T-helper 17 cell (primary cell): ENCODE data around the gene SUFU. TPM values are rescaled to one million over a fixed set of nuclear protein-coding genes. Genes with fewer than 3 reads are reported as not detected.

ENCODE experiments used
- ATAC-seq: fragments of 150-1000 bp; cut with Tn5 transposase; 2 replicates; pipeline ENCODE4 v1.10.0; 2021; ENCODE audit warnings: mild to moderate bottlenecking, moderate library complexity
- DNase-seq, 3 donors: peaks; one replicate each; pipeline versions ENCODE4 v3.0.0 to v3.0.0-alpha.2; 2020 to 2021
- H3K9me3 ChIP-seq: one replicate; pipeline ENCODE4 v1.7.0; 2013; ENCODE audit warnings: low read length, mild to moderate bottlenecking; ENCODE audit not compliant: control insufficient read depth, poor library complexity, severe bottlenecking
- H3K27ac Mint-ChIP-seq: one replicate; pipeline ENCODE4 v1.8.0; 2022; ENCODE audit warnings: mild to moderate bottlenecking, moderate library complexity, mixed read lengths
- H3K27me3 Mint-ChIP-seq: one replicate; pipeline ENCODE4 v1.8.0; 2022; ENCODE audit warnings: mixed read lengths
- H3K36me3 Mint-ChIP-seq: one replicate; pipeline ENCODE4 v1.8.0; 2022; ENCODE audit warnings: low read depth, mixed read lengths
- H3K4me1 Mint-ChIP-seq: one replicate; pipeline ENCODE4 v1.8.0; 2022; ENCODE audit warnings: mild to moderate bottlenecking, mixed read lengths
- H3K4me3 Mint-ChIP-seq: one replicate; pipeline ENCODE4 v1.8.0; 2022; ENCODE audit warnings: mild to moderate bottlenecking, moderate library complexity, mixed read lengths
- total RNA-seq, 4 donors: library from RNA in 2 of 4; stranded (reverse) in 2 of 4; gene quantifications; one replicate each; pipeline ENCODE4 v1.2.3 and lab custom pipeline; 2022 to 2026

Gene SUFU
- total RNA-seq, 2 donors from 2014 or later = 14.4 to 16.4 TPM

- H3K36me3 Mint-ChIP-seq = peaks cover 2% of the 10 kb centered on the region
- no peaks in the 10 kb centered on the region for H3K9me3 ChIP-seq
- no peak for DNase-seq
- H3K27ac Mint-ChIP-seq = peak overlapping the region; percentile 98
- H3K27me3 Mint-ChIP-seq = no peaks in the 10 kb centered on the region
- peak overlapping the region; percentile 91 for H3K4me3 Mint-ChIP-seq
- H3K4me1 Mint-ChIP-seq = peaks cover 36% of the 10 kb centered on the region
- ATAC-seq = no peak
These were observed 139.7 kb downstream of the SUFU start for GRCh38 chr10:102643336-102644065.

DNA sequence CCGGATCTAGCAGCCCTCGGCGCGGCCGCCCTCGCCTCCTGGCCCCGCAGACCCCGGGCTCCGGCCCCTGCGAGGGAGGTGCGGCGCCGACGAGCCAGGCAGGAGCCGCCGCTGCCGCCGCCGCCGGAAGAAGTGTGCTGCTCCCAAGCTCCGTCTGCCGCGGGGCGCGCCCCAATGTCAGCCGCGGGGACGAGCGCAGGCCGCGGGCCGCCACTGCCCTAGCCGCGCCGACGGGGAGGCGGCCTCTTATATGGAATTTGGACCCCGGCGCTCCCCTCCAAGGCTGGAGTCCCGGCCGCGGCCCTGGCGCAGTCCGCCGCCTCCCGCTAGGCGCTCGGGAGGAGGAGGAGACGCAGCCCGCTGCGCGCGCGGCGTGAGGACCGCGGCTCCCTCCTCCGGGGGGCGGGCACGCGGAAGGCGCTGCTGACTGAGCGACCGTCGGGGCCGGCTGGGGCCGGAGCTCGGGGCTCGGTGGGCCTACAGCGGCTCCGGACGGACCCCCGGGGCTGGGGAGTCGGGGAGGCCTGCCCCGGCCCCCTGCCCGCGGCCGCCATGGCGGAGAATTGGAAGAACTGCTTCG is 140.4 kb downstream of the SUFU start, which contains the start of gene TRIM8:
TRIM8 (plus strand) TSS at position 414 of the 580 bp plus-strand sequence; CDS start at position 553, 139 bp downstream.
- DNase-seq (peak; percentile 43 to 50 (median 45)), ATAC-seq (no peak)
- peak within 1 kb of the TSS; percentile 99 for H3K4me3 Mint-ChIP-seq
- peaks cover 2% of the 10 kb centered on the region for H3K36me3 Mint-ChIP-seq
- peaks cover 39% of the 10 kb centered on the region for H3K4me1 Mint-ChIP-seq
- H3K27ac Mint-ChIP-seq = peak within 1 kb of the TSS; percentile 99
- H3K9me3 ChIP-seq = no peaks in the 10 kb centered on the region
- H3K27me3 Mint-ChIP-seq = no peaks in the 10 kb centered on the region

DNA sequence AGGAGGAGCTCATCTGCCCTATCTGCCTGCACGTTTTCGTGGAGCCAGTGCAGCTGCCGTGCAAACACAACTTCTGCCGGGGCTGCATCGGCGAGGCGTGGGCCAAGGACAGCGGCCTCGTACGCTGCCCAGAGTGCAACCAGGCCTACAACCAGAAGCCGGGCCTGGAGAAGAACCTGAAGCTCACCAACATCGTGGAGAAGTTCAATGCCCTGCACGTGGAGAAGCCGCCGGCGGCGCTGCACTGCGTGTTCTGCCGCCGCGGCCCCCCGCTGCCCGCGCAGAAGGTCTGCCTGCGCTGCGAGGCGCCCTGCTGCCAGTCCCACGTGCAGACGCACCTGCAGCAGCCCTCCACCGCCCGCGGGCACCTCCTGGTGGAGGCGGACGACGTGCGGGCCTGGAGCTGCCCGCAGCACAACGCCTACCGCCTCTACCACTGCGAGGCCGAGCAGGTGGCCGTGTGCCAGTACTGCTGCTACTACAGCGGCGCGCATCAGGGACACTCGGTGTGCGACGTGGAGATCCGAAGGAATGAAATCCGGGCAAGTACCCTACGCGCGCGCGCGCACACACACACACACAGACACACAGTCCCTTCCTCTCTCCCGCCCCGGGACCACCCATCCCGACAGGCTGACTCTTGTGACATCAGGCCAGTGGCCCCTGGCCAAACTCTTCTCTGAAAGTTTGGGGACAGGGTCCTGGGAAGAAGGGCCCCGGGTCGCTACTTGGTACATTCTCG is 141.0 kb downstream of the SUFU start:
- Mint-ChIP-seq H3K4me1 (peaks cover 41% of the 10 kb centered on the region), H3K4me3 (peak overlapping the region; percentile 99), H3K36me3 (peaks cover 2% of the 10 kb centered on the region), H3K27ac (peak overlapping the region; percentile 99), H3K27me3 (no peaks in the 10 kb centered on the region)
- ATAC-seq (peak; percentile 58), DNase-seq (peak; percentile 67 to 81 (median 73))
- H3K9me3 ChIP-seq = no peaks in the 10 kb centered on the region

DNA sequence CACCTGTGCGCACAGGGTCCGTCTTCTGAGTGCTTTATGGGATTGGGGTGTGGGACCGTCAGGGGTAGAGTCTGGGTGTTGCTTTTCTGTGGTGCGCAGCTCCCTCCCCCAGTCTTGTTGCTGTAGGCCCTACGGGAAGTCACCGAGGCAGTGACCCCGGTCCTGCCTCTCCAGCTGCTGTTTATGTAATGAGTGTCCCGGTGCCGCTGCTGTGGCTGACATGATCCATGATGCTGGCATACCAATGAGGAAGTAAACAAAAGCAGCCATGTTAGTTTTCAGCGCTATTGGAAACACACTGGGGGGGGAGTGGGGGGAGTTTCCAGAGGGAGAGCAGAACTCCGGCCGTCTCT is 141.6 kb downstream of the SUFU start:
- DNase-seq (peak in 2 of 3 donors; percentile 28 to 37), ATAC-seq (no peak)
- H3K27me3 Mint-ChIP-seq = no peaks in the 10 kb centered on the region
- H3K4me1 Mint-ChIP-seq = peaks cover 44% of the 10 kb centered on the region
- no peaks in the 10 kb centered on the region for H3K9me3 ChIP-seq
- peak overlapping the region; percentile 99 for H3K4me3 Mint-ChIP-seq
- peak overlapping the region; percentile 99 for H3K27ac Mint-ChIP-seq
- H3K36me3 Mint-ChIP-seq = peaks cover 2% of the 10 kb centered on the region

DNA sequence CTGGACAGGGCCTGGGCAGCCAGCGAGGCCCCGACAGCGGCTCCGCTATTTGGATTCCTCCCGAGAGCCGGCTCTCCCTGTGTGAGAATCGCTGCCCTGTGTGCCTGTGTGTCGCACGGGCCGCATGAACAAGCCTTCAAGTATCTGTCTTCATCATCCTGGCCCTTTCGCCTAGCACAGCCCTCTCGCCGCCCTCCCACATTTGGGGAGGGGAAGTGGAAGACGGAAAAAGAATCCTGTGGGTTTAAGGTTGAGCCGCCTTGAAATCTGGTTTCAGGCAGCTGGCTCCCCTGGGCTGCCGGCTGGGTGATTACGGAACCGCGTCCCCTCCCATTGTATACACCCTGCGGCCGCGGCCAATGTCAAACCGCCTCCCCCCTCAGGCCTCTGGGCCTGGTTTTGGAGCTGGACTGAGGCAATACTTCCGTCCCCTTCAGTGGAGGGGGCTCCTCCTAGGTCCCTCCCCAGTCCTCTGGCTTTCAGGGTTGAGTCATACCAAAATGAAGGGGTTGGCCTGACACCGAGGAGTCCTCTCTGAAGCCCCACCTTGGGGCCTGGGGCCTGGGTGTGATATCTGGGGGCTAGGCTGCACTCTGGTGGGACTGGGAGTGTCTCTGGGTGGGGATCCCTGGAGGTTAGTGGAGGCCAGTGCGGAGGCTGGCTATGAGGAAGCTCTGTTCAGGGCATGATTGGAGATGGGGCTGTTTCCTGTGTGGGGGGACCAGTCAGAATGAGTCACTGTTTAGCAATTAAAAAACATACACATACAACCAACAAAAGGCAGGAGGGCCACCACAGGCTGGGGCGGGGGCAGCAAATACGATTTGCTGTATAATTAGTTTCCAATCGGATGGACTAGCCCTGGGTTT is 142.2 kb downstream of the SUFU start:
- no peaks in the 10 kb centered on the region for H3K9me3 ChIP-seq
- ATAC-seq = peak; percentile 24
- peak overlapping the region; percentile 99 for H3K4me3 Mint-ChIP-seq
- peaks cover 49% of the 10 kb centered on the region for H3K4me1 Mint-ChIP-seq
- peaks cover 2% of the 10 kb centered on the region for H3K36me3 Mint-ChIP-seq
- no peaks in the 10 kb centered on the region for H3K27me3 Mint-ChIP-seq
- DNase-seq = peak; percentile 26 to 66 (median 34)
- H3K27ac Mint-ChIP-seq = peak overlapping the region; percentile 99

GRCh38 chr10:102646610-102647442 is 143.1 kb downstream of the SUFU start:
- peak; percentile 12 for ATAC-seq
- Mint-ChIP-seq H3K36me3 (peaks cover 2% of the 10 kb centered on the region), H3K27me3 (no peaks in the 10 kb centered on the region), H3K4me3 (peak overlapping the region; percentile 99), H3K4me1 (peaks cover 51% of the 10 kb centered on the region), H3K27ac (peak overlapping the region; percentile 99)
- no peaks in the 10 kb centered on the region for H3K9me3 ChIP-seq
- DNase-seq = peak in 1 of 3 donors; percentile 39

DNA sequence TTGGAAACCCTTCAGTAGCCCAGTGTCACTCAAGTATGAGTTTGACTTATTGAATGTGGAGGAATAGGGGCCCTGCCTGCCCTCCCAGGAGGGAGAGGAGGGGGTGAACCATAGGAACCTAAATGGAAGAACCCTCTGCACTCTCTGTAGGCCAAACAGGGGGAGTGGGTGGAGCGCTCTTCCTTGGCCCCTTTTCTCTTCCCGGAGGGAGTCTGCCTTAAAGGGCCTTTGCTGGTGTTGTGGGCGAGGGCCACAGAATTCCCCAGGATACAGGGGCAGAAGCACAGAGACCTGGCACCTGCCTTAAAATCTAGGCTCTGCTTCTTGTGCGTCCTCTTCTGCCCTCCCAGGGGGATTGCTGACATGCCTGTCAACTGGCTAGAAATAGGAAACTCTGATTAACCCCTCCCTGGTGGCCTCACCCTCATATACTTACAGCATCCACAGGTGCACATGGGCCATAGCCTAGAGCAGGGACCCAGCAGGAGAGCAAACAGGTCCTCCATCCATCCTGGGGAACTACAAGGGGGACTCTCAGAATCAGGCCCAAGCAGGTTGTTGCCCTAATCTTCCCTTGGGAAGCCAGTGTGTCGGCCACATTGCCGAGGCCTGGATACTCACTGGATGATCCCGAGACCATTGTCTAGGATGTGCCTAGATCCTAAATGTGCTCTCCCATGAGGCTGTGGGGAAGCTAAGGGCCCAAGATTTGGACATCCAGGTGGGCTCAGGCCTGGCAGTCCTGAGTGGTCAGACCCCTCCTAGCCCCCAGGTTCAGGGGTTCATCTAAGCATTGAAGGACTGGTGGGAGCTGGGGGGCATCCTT is 143.9 kb downstream of the SUFU start:
- ATAC-seq = no peak
- peaks cover 56% of the 10 kb centered on the region for H3K4me1 Mint-ChIP-seq
- H3K36me3 Mint-ChIP-seq = peaks cover 2% of the 10 kb centered on the region
- H3K27ac Mint-ChIP-seq = peak overlapping the region; percentile 99
- DNase-seq = no peak
- no peaks in the 10 kb centered on the region for H3K9me3 ChIP-seq
- no peaks in the 10 kb centered on the region for H3K27me3 Mint-ChIP-seq
- H3K4me3 Mint-ChIP-seq = peak overlapping the region; percentile 99

DNA sequence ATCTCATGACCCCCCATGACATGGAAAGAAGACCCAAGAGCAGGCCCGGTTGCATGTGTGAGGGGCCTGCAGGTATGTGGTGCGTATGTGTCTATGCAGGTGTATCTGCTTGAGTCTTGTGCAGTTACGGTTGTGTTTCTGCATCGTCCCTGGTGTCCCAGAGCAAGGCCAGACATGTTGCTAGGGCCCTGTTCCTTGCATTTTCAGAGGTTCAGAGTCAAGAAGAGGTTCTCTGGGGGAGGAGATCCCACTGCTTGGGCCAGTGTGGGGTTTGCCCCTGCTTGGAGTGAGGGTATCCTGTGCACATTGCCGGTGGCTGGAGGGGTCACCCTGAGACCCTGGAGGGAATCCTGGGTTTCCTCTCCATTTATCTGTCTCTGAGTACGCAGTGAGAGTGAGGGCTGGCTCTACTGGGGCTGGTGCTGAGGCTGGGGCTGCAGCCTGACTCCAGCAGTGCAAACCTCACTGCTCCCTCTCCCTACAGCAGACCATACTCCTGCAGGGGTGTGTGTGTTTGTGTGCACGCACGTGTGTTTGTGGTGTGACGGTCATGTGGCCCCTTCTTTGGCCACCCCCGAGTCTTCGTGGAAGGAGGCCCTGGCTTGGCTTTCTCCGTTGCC is 144.6 kb downstream of the SUFU start:
- DNase-seq (no peak), ATAC-seq (no peak)
- peak overlapping the region; percentile 99 for H3K4me3 Mint-ChIP-seq
- H3K4me1 Mint-ChIP-seq = peaks cover 62% of the 10 kb centered on the region
- no peaks in the 10 kb centered on the region for H3K27me3 Mint-ChIP-seq
- H3K27ac Mint-ChIP-seq = peak overlapping the region; percentile 99
- H3K9me3 ChIP-seq = no peaks in the 10 kb centered on the region
- peaks cover 2% of the 10 kb centered on the region for H3K36me3 Mint-ChIP-seq

GRCh38 chr10:102648889-102649796 is 145.4 kb downstream of the SUFU start:
- no peak for ATAC-seq
- H3K36me3 Mint-ChIP-seq = peaks cover 4% of the 10 kb centered on the region
- H3K27ac Mint-ChIP-seq = peak overlapping the region; percentile 99
- no peaks in the 10 kb centered on the region for H3K27me3 Mint-ChIP-seq
- H3K4me3 Mint-ChIP-seq = peak overlapping the region; percentile 99
- H3K9me3 ChIP-seq = no peaks in the 10 kb centered on the region
- no peak for DNase-seq
- H3K4me1 Mint-ChIP-seq = peaks cover 63% of the 10 kb centered on the region

GRCh38 chr10:102649797-102650654 is 146.3 kb downstream of the SUFU start:
- Mint-ChIP-seq H3K27ac (peak overlapping the region; percentile 99), H3K36me3 (peaks cover 4% of the 10 kb centered on the region), H3K27me3 (no peaks in the 10 kb centered on the region), H3K4me3 (peak overlapping the region; percentile 99), H3K4me1 (peaks cover 63% of the 10 kb centered on the region)
- ATAC-seq (no peak), DNase-seq (no peak)
- no peaks in the 10 kb centered on the region for H3K9me3 ChIP-seq
